GM18517 (cell line): Measurements from ENCODE around the gene SH3GL1.

ENCODE experiments used
- ATAC-seq: cut with Tn5 transposase; IDR thresholded peaks from one replicate; pipeline ENCODE4 v1.9.1; 2021; ENCODE audit warnings: mild to moderate bottlenecking, moderate library complexity; ENCODE audit not compliant: unreplicated experiment

Gene SH3GL1

GRCh38 chr19:4376028-4376670 is 24.2 kb downstream of the SH3GL1 start:
- ATAC-seq = no peak

- no peak for ATAC-seq
These were observed 25.0 kb downstream of the SH3GL1 start for GRCh38 chr19:4375164-4376027.

GRCh38 chr19:4374498-4375163 is 25.7 kb downstream of the SH3GL1 start:
- no peak for ATAC-seq

- ATAC-seq = no peak
These were observed 26.5 kb downstream of the SH3GL1 start for GRCh38 chr19:4373601-4374497.

GRCh38 chr19:4373013-4373367 is 27.4 kb downstream of the SH3GL1 start:
- no peak for ATAC-seq

GRCh38 chr19:4372165-4373012 is 28.0 kb downstream of the SH3GL1 start:
- ATAC-seq = no peak

- no peak for ATAC-seq
These were observed 28.8 kb downstream of the SH3GL1 start for GRCh38 chr19:4371247-4372164.

GRCh38 chr19:4370418-4371041 is 29.8 kb downstream of the SH3GL1 start:
- ATAC-seq = no peak

- ATAC-seq = peak; percentile 21
These were observed 30.5 kb downstream of the SH3GL1 start for GRCh38 chr19:4369888-4370260.

GRCh38 chr19:4369109-4369887 is 31.0 kb downstream of the SH3GL1 start:
- ATAC-seq = peak; percentile 48

- ATAC-seq = no peak
These were observed 32.1 kb downstream of the SH3GL1 start for GRCh38 chr19:4368128-4368820.

- ATAC-seq = no peak
These were observed 32.6 kb downstream of the SH3GL1 start for GRCh38 chr19:4367781-4368127.

- ATAC-seq = no peak
These were observed 33.0 kb downstream of the SH3GL1 start for GRCh38 chr19:4367336-4367723.

GRCh38 chr19:4366666-4367335 is 33.5 kb downstream of the SH3GL1 start:
- ATAC-seq = no peak

- no peak for ATAC-seq
These were observed 34.3 kb downstream of the SH3GL1 start for GRCh38 chr19:4365791-4366665.

- ATAC-seq = no peak
These were observed 35.0 kb downstream of the SH3GL1 start for GRCh38 chr19:4365341-4365740.
